Neural cell (in vitro differentiated cells): ENCODE results near the gene NSMCE1. TPM values are rescaled to one million over a fixed set of nuclear protein-coding genes. Genes with fewer than 3 reads are reported as not detected.

Experiments used
- H2AFZ ChIP-seq: fragments of 200-600, 300-800 bp; sonication (generic), shearing (Covaris generic); 2 replicates; pipeline ENCODE4 v1.6.0; 2014; ENCODE audit warnings: low read depth, mild to moderate bottlenecking, antibody characterized with exemption, low read length, moderate library complexity
- H3F3A ChIP-seq: fragments of 200-600 bp; shearing (Covaris generic); 2 replicates; pipeline ENCODE4 v1.6.1; 2016; ENCODE audit warnings: mild to moderate bottlenecking, moderate library complexity, mixed read lengths, antibody characterized with exemption, low read length; ENCODE audit not compliant: insufficient read depth, poor library complexity, severe bottlenecking
- H3K27ac ChIP-seq: fragments of 200-600, 300-800 bp; sonication (generic), shearing (Covaris generic); 2 replicates; pipeline ENCODE4 v1.5.1; 2014; ENCODE audit warnings: mild to moderate bottlenecking, low read length, moderate library complexity
- H3K27me3 ChIP-seq: fragments of 300-800, 200-600 bp; sonication (generic), shearing (Covaris generic); 2 replicates; pipeline ENCODE4 v1.6.0; 2014; ENCODE audit warnings: mild to moderate bottlenecking, low read depth, low read length, moderate library complexity; ENCODE audit not compliant: insufficient read depth
- H3K36me3 ChIP-seq: fragments of 300-800, 200-600 bp; sonication (generic), shearing (Covaris generic); 2 replicates; pipeline ENCODE4 v1.5.1; 2014; ENCODE audit warnings: mild to moderate bottlenecking, antibody characterized with exemption, low read length, moderate library complexity; ENCODE audit not compliant: insufficient read depth
- H3K4me2 ChIP-seq: fragments of 300-800, 200-600 bp; sonication (generic), shearing (Covaris generic); 2 replicates; pipeline ENCODE4 v1.6.0; 2014; ENCODE audit warnings: mild to moderate bottlenecking, low read length
- H3K4me3 ChIP-seq: fragments of 300-800, 200-600 bp; sonication (generic), shearing (Covaris generic); 2 replicates; pipeline ENCODE4 v1.5.1; 2014; ENCODE audit warnings: mild to moderate bottlenecking, low read length, moderate library complexity
- H3K79me2 ChIP-seq: fragments of 200-600 bp; shearing (Covaris generic); replicated peaks from 2 replicates; pipeline ENCODE4 v1.6.0; 2014; ENCODE audit warnings: mild to moderate bottlenecking, low read length, moderate library complexity; ENCODE audit not compliant: insufficient read depth
- H3K9ac ChIP-seq: fragments of 300-800, 200-600 bp; sonication (generic), shearing (Covaris generic); 2 replicates; pipeline ENCODE4 v1.6.1; 2016; ENCODE audit warnings: mild to moderate bottlenecking, low read length, mixed read lengths
- H3K9me2 ChIP-seq: fragments of 200-600 bp; shearing (Covaris generic); 2 replicates; pipeline ENCODE4 v1.6.1; 2016; ENCODE audit warnings: mild to moderate bottlenecking, low read length, mixed read lengths; ENCODE audit not compliant: insufficient read depth
- H3K9me3 ChIP-seq: fragments of 200-600, 300-800 bp; sonication (generic), shearing (Covaris generic); 2 replicates; pipeline ENCODE4 v1.6.1; 2016; ENCODE audit warnings: mild to moderate bottlenecking, mixed run types, low read length, moderate library complexity, mixed read lengths
- H4K20me1 ChIP-seq: fragments of 200-600 bp; shearing (Covaris generic); 2 replicates; pipeline ENCODE4 v1.6.1; 2016; ENCODE audit warnings: mild to moderate bottlenecking, mixed run types; ENCODE audit not compliant: insufficient read depth
- CTCF ChIP-seq: fragments of 450-650 bp; IDR thresholded peaks from 2 replicates; pipeline ENCODE4 v1.5.1; 2014; ENCODE audit warnings: antibody characterized with exemption, mild to moderate bottlenecking, moderate library complexity; ENCODE audit not compliant: poor library complexity, severe bottlenecking
- EP300 ChIP-seq: fragments of 450-650 bp; conservative IDR thresholded peaks from 2 replicates; pipeline ENCODE4 v1.6.1; 2014; ENCODE audit warnings: antibody characterized with exemption, mild to moderate bottlenecking, moderate library complexity; ENCODE audit not compliant: poor library complexity, severe bottlenecking
- EZH2 ChIP-seq: fragments of 200-600, 300-800 bp; shearing (Covaris generic), sonication (generic); IDR thresholded peaks from 2 replicates; pipeline ENCODE4 v1.6.1; 2014; ENCODE audit warnings: antibody characterized with exemption, low read length, borderline replicate concordance, mild to moderate bottlenecking; ENCODE audit not compliant: insufficient read depth, poor library complexity, severe bottlenecking
- MXI1 ChIP-seq: fragments of 450-650 bp; conservative IDR thresholded peaks from 2 replicates; pipeline ENCODE4 v1.6.1; 2014; ENCODE audit warnings: antibody characterized with exemption, mild to moderate bottlenecking; ENCODE audit not compliant: poor library complexity, severe bottlenecking
- POLR2AphosphoS5 ChIP-seq: IDR thresholded peaks from 2 replicates; pipeline ENCODE4 v1.6.1; 2012
- RAD21 ChIP-seq: fragments of 450-650 bp; conservative IDR thresholded peaks from 2 replicates; pipeline ENCODE4 v1.6.1; 2014; ENCODE audit warnings: antibody characterized with exemption, mild to moderate bottlenecking, moderate library complexity
- REST ChIP-seq: IDR thresholded peaks from 2 replicates; pipeline ENCODE4 v1.6.1; 2012; ENCODE audit warnings: borderline replicate concordance
- SMC3 ChIP-seq: fragments of 450-650 bp; conservative IDR thresholded peaks from 2 replicates; pipeline ENCODE4 v1.6.1; 2014; ENCODE audit warnings: antibody characterized with exemption, mild to moderate bottlenecking, moderate library complexity; ENCODE audit not compliant: poor library complexity
- TAF1 ChIP-seq: IDR thresholded peaks from 2 replicates; pipeline ENCODE4 v1.6.1; 2012; ENCODE audit warnings: low read depth
- polyA plus RNA-seq: library from polyadenylated mRNA; depleted of rRNA; stranded (reverse); fragments of >200 nt; gene quantifications from 2 replicates; pipeline ENCODE4 v1.2.3, GENCODE V29; 2014

Gene NSMCE1
- polyA plus RNA-seq, 1 donor from 2014 or later = 11.5 TPM

- H3K27ac ChIP-seq = no peak overlapping the region
- H3K4me3 ChIP-seq = no peak overlapping the region
- TF ChIP-seq EP300 (no peak), MXI1 (no peak), RAD21 (no peak), EZH2 (no peak), CTCF (no peak)
- no peaks in the 10 kb centered on the region for H3K79me2 ChIP-seq
- no peaks in the 10 kb centered on the region for H3K9me2 ChIP-seq
- no peaks in the 10 kb centered on the region for H3F3A ChIP-seq
- H3K4me2 ChIP-seq = no peak overlapping the region
- no peaks in the 10 kb centered on the region for H3K9me3 ChIP-seq
- H4K20me1 ChIP-seq = no peaks in the 10 kb centered on the region
- H3K36me3 ChIP-seq = no peaks in the 10 kb centered on the region
- no peak overlapping the region for H3K9ac ChIP-seq
- H3K27me3 ChIP-seq = no peaks in the 10 kb centered on the region
- no peak overlapping the region for H2AFZ ChIP-seq
Observed at GRCh38 chr16:27224271-27224737, 44.3 kb downstream of the NSMCE1 start.

GRCh38 chr16:27223701-27224100 lies 44.9 kb downstream of the NSMCE1 start:
- Histone ChIP-seq H3K9ac (no peak overlapping the region), H2AFZ (no peak overlapping the region)
- TF ChIP-seq EZH2 = no peak
- TF ChIP-seq EP300 = no peak
- TF ChIP-seq RAD21 = no peak
- TF ChIP-seq TAF1 = no peak
- TF ChIP-seq CTCF = no peak
- TF ChIP-seq POLR2AphosphoS5 = no peak
- TF ChIP-seq SMC3 = no peak
- no peak for TF ChIP-seq REST
- no peak for TF ChIP-seq MXI1

More at GRCh38 chr16:27223701-27224100, 44.9 kb downstream of the NSMCE1 start:
- Histone ChIP-seq H3F3A (no peaks in the 10 kb centered on the region), H3K9me3 (no peaks in the 10 kb centered on the region), H3K27ac (no peak overlapping the region), H3K27me3 (no peaks in the 10 kb centered on the region), H3K4me2 (no peak overlapping the region), H3K36me3 (no peaks in the 10 kb centered on the region), H3K4me3 (no peak overlapping the region), H4K20me1 (no peaks in the 10 kb centered on the region), H3K9me2 (no peaks in the 10 kb centered on the region), H3K79me2 (no peaks in the 10 kb centered on the region)
